ENCODE results near the gene GDAP1L1. TPM values are rescaled to one million over a fixed set of nuclear protein-coding genes. Genes with fewer than 3 reads are reported as not detected.

The GDAP1L1 gene
- total and polyA plus RNA-seq, 2 experiments from 2014 or later: 0.77 to 2.2 TPM

GRCh38 chr20:44245977-44246376 is 1.1 kb upstream of the GDAP1L1 start:
- no peak for DNase-seq (ENCODE audit: low spot score)
- Histone ChIP-seq H4K20me1 (ENCODE audit: insufficient read depth, poor library complexity, severe bottlenecking) (no peaks in the 10 kb centered on the region), H3K79me2 (no peaks in the 10 kb centered on the region), H3K36me3 (replicated peaks; ENCODE audit: insufficient read depth, low read depth) (no peaks in the 10 kb centered on the region), H3K4me1 (ENCODE audit: insufficient read depth) (peaks cover 7% of the 10 kb centered on the region), H3K9me2 (replicated peaks; ENCODE audit: insufficient read depth) (no peaks in the 10 kb centered on the region), H3K9me3 (ENCODE audit: low read depth) (no peaks in the 10 kb centered on the region), H3K27me3 (peaks cover 37% of the 10 kb centered on the region), H3K4me3 (no peak overlapping the region), H2AFZ (no peak overlapping the region), H3K4me2 (no peak overlapping the region), H3K27ac (no peak overlapping the region)
- TF ChIP-seq EZH2phosphoT487 (IDR thresholded peaks at IDR 0.05; ENCODE audit: low read depth, severe bottlenecking, unreplicated experiment): no peak
- TF ChIP-seq, protein P1, sequence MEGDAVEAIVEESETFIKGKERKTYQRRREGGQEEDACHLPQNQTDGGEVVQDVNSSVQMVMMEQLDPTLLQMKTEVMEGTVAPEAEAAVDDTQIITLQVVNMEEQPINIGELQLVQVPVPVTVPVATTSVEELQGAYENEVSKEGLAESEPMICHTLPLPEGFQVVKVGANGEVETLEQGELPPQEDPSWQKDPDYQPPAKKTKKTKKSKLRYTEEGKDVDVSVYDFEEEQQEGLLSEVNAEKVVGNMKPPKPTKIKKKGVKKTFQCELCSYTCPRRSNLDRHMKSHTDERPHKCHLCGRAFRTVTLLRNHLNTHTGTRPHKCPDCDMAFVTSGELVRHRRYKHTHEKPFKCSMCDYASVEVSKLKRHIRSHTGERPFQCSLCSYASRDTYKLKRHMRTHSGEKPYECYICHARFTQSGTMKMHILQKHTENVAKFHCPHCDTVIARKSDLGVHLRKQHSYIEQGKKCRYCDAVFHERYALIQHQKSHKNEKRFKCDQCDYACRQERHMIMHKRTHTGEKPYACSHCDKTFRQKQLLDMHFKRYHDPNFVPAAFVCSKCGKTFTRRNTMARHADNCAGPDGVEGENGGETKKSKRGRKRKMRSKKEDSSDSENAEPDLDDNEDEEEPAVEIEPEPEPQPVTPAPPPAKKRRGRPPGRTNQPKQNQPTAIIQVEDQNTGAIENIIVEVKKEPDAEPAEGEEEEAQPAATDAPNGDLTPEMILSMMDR (IDR thresholded peaks at IDR 0.05; ENCODE audit: poor library complexity): no peak
- no peak for TF ChIP-seq EZH2 (IDR thresholded peaks at IDR 0.05; ENCODE audit: borderline replicate concordance)
- WGBS (ENCODE audit: low lambda C conversion rate, missing lambda C conversion rate): 57% methylated on average over 4 of the region's 4 CpGs

DNA sequence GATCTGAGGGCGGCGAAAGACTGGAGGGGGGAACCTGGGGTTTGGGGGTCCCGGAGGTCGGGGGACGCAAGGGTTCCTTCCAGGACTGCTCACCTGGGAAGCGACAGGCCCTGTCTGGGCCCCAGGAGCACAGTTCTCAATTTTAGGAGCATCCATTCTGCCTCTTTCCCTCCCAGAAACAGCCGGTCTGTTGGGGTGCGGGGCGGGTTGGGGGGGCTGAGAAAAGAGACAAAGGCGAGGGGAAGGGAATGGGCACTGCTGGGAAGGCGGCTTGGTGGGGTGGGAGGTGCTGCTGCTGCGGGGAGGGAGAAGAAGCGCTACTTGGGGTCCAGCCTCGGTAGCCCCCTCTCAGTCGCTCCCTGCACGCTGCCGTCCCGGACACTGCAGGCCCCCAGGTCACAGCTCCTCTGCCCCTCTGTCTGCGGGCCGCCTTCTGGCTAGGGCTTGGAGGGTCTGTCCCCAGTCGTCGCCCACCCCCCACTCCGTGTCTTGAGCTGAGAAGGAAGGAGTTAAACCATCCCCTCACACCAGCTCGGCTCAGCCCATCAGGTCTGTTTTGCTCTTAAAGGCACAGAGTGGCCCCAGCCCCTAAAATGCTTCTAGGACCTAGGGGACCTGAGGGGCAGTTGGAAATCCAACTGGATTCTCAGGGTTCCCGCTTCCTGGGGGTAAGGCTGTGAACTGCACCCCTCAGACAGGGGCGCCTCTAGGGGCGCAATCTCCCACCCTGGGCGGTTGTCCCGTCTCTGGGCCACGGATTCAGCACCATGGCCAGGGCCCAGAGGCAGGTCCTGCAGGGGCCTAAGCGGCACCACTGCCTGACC is 690 bp downstream of the GDAP1L1 start:
- peak overlapping the region; percentile 76 for H3K4me2 ChIP-seq
- TF ChIP-seq EZH2phosphoT487 (IDR thresholded peaks at IDR 0.05; ENCODE audit: low read depth, severe bottlenecking, unreplicated experiment) (no peak), EZH2 (IDR thresholded peaks at IDR 0.05; ENCODE audit: borderline replicate concordance) (no peak)
- TF ChIP-seq, protein P1 (IDR thresholded peaks at IDR 0.05; ENCODE audit: poor library complexity): peak; percentile 45
- H3K4me3 ChIP-seq: no peak overlapping the region
- peaks cover 7% of the 10 kb centered on the region for H3K4me1 ChIP-seq (ENCODE audit: insufficient read depth)
- 4% methylated on average over 21 of the region's 31 CpGs for WGBS (ENCODE audit: low lambda C conversion rate, missing lambda C conversion rate)
- DNase-seq (ENCODE audit: low spot score): peak; percentile 78
- H3K79me2 ChIP-seq: no peaks in the 10 kb centered on the region
- H3K9me3 ChIP-seq (ENCODE audit: low read depth): no peaks in the 10 kb centered on the region
- H3K27ac ChIP-seq: no peak overlapping the region
- H2AFZ ChIP-seq: no peak overlapping the region
- H3K9me2 ChIP-seq (replicated peaks; ENCODE audit: insufficient read depth): no peaks in the 10 kb centered on the region
- H3K27me3 ChIP-seq: peaks cover 37% of the 10 kb centered on the region
- no peaks in the 10 kb centered on the region for H3K36me3 ChIP-seq (replicated peaks; ENCODE audit: insufficient read depth, low read depth)
- H4K20me1 ChIP-seq (ENCODE audit: insufficient read depth, poor library complexity, severe bottlenecking): no peaks in the 10 kb centered on the region

GRCh38 chr20:44248410-44248759 is 1.3 kb downstream of the GDAP1L1 start:
- H3K4me1 ChIP-seq (ENCODE audit: insufficient read depth): peaks cover 7% of the 10 kb centered on the region
- no peak overlapping the region for H3K27ac ChIP-seq
- no peaks in the 10 kb centered on the region for H4K20me1 ChIP-seq (ENCODE audit: insufficient read depth, poor library complexity, severe bottlenecking)
- no peaks in the 10 kb centered on the region for H3K36me3 ChIP-seq (replicated peaks; ENCODE audit: insufficient read depth, low read depth)
- no peaks in the 10 kb centered on the region for H3K9me2 ChIP-seq (replicated peaks; ENCODE audit: insufficient read depth)
- no peaks in the 10 kb centered on the region for H3K79me2 ChIP-seq
- WGBS (ENCODE audit: low lambda C conversion rate, missing lambda C conversion rate): 39% methylated on average over 3 of the region's 3 CpGs
- no peak for DNase-seq (ENCODE audit: low spot score)
- TF ChIP-seq, protein P1 (IDR thresholded peaks at IDR 0.05; ENCODE audit: poor library complexity): no peak
- TF ChIP-seq EZH2 (IDR thresholded peaks at IDR 0.05; ENCODE audit: borderline replicate concordance) (no peak), EZH2phosphoT487 (IDR thresholded peaks at IDR 0.05; ENCODE audit: low read depth, severe bottlenecking, unreplicated experiment) (no peak)
- no peak overlapping the region for H3K4me3 ChIP-seq
- H2AFZ ChIP-seq: no peak overlapping the region
- peaks cover 37% of the 10 kb centered on the region for H3K27me3 ChIP-seq
- H3K4me2 ChIP-seq: no peak overlapping the region
- H3K9me3 ChIP-seq (ENCODE audit: low read depth): no peaks in the 10 kb centered on the region

Measured in hepatocyte (in vitro differentiated cells).